IPS-20b (cell line): ENCODE results near the gene PRKACG.

Experiments used
- H3K27ac ChIP-seq: one replicate; pipeline ENCODE4 v1.5.1; 2013; ENCODE audit warnings: low read length
- H3K27me3 ChIP-seq: 2 replicates; pipeline ENCODE4 v1.6.1; 2013; ENCODE audit warnings: mild to moderate bottlenecking, low read length, inconsistent platforms; ENCODE audit not compliant: insufficient read depth
- H3K36me3 ChIP-seq: 2 replicates; pipeline ENCODE4 v1.6.1; 2013; ENCODE audit warnings: low read depth, mild to moderate bottlenecking, inconsistent platforms, low read length, moderate library complexity; ENCODE audit not compliant: insufficient read depth
- H3K4me1 ChIP-seq: 2 replicates; pipeline ENCODE4 v1.6.1; 2013; ENCODE audit warnings: mild to moderate bottlenecking, control low read depth, inconsistent platforms, low read length, moderate library complexity; ENCODE audit not compliant: insufficient read depth
- H3K4me3 ChIP-seq: 2 replicates; pipeline ENCODE4 v1.5.1; 2013; ENCODE audit warnings: mild to moderate bottlenecking, low read length, inconsistent platforms
- H3K9ac ChIP-seq: 2 replicates; pipeline ENCODE4 v1.6.1; 2013; ENCODE audit warnings: low read depth, mild to moderate bottlenecking, inconsistent platforms, low read length, moderate library complexity
- H3K9me3 ChIP-seq: 2 replicates; pipeline ENCODE4 v1.6.1; 2013; ENCODE audit warnings: mild to moderate bottlenecking, low read depth, low read length, inconsistent platforms; ENCODE audit not compliant: insufficient read depth

Gene PRKACG

DNA sequence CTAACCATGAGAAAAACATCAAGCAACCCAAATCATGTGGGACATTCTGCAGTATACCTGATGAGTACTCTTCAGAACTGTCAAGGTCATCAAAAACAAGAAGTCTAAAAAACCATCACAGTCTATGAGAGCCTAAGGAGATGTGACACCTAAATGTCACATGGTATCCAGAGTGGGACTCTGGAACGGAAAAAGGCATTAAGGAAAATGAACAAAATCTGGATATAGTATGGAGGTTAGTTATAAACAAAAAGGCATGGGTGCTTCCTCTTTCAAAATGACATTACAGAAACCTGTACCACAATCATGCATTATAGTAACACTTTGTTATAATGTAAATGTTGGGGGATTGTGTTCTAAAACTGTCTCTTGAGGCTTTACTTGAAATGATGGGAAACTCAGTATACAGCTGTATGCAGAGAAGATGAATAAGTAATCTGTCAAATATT is 47.4 kb downstream of the PRKACG start:
- Histone ChIP-seq H3K27ac (no peak overlapping the region), H3K9me3 (no peaks in the 10 kb centered on the region), H3K4me3 (no peak overlapping the region), H3K27me3 (no peaks in the 10 kb centered on the region), H3K4me1 (no peaks in the 10 kb centered on the region), H3K36me3 (no peaks in the 10 kb centered on the region), H3K9ac (no peak overlapping the region)

DNA sequence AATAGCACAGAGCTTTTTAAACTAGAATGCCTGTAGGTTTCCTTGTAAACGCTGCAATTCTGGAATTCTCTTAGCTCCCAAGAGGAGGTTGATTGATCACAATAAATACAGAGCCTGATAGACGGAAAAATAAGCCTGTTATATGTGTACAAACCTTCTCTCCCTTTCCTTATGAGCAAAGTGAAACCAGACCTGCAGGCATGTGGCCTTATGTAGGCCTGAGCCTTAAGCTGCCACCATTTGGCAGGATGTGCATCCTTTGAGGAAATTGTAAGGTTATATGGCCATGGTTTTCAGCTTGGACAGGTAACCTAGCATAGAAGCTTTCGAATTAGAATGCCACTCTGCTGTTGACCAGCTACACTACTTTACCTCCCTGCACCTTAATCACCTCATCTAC is 49.1 kb downstream of the PRKACG start:
- Histone ChIP-seq H3K27ac (no peak overlapping the region), H3K9me3 (no peaks in the 10 kb centered on the region), H3K9ac (no peak overlapping the region), H3K27me3 (no peaks in the 10 kb centered on the region), H3K4me3 (no peak overlapping the region), H3K36me3 (no peaks in the 10 kb centered on the region), H3K4me1 (no peaks in the 10 kb centered on the region)

DNA sequence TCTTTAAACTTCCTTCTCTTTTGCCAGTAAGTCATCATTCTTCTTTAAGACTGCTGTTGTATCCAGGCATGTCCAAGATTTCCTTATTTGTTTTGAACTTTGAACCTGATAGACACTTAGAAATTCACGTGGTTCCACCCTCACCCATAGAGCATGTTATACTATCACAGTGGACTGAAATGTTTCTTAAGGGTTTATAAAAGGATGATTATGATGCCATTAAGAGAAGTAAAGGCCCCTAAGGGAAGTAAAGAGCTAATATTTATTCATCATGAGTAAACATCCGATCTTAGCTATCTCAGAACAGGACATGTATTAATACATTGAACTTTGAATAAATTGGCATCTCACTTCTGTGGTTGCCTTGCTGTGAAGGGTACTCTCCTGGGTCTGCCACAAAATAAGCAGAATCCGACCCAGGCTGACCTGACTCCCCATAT is 49.8 kb downstream of the PRKACG start:
- Histone ChIP-seq H3K4me3 (no peak overlapping the region), H3K4me1 (no peaks in the 10 kb centered on the region), H3K9ac (no peak overlapping the region), H3K27ac (no peak overlapping the region), H3K27me3 (no peaks in the 10 kb centered on the region), H3K36me3 (no peaks in the 10 kb centered on the region), H3K9me3 (no peaks in the 10 kb centered on the region)

DNA sequence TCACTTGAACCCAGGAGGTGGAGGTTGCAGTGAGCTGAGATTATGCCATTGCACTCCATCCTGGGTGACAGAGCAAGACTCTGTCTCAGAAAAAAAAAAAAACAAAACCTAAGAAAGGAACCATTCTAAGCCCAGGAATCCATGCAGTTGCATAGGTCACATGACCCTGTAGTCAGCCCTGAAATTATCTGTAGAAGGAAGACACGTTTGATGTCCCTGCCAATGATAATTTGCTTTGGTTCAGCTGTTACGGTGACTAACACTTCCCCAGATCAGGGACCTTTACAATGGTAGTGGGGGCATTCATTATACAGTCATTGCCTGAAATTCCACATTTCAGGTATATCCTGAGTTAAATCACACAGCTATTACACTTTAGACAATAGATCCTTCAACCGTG is 50.5 kb downstream of the PRKACG start:
- no peaks in the 10 kb centered on the region for H3K27me3 ChIP-seq
- no peaks in the 10 kb centered on the region for H3K9me3 ChIP-seq
- H3K9ac ChIP-seq: no peak overlapping the region
- no peak overlapping the region for H3K27ac ChIP-seq
- H3K36me3 ChIP-seq: no peaks in the 10 kb centered on the region
- H3K4me1 ChIP-seq: no peaks in the 10 kb centered on the region
- H3K4me3 ChIP-seq: no peak overlapping the region
